ENCODE measurements around the gene HPN.

GRCh38 chr19:34994286-34994642 is 47.3 kb upstream of the HPN start:
- TF ChIP-seq ZFP36 (IDR thresholded peaks at IDR 0.05; ENCODE audit: borderline replicate concordance, low read depth, low read length, partially characterized antibody) (no peak), REXO4 (CRISPR knock-in tag; IDR thresholded peaks at IDR 0.05; ENCODE audit: borderline replicate concordance) (no peak), ZNF639 (CRISPR knock-in tag; conservative IDR thresholded peaks at IDR 0.05) (no peak), BCLAF1 (IDR thresholded peaks at IDR 0.05) (no peak), HNRNPLL (IDR thresholded peaks at IDR 0.05; ENCODE audit: low read depth, low read length, poor library complexity, severe bottlenecking) (no peak), FOSL1 (CRISPR knock-in tag; IDR thresholded peaks at IDR 0.05; ENCODE audit: borderline replicate concordance) (no peak), KDM5B (CRISPR knock-in tag; IDR thresholded peaks at IDR 0.05; ENCODE audit: borderline replicate concordance) (no peak)
